GM12891 (cell line): ENCODE results near the gene SRP14.
"Not testable (repeated sequence)": the region's sequence is repeated elsewhere in the genome, so short reads cannot be mapped to it uniquely, and the experiment has no call there.

Source experiments
- PAX5 ChIP-seq: IDR thresholded peaks from 2 replicates; pipeline ENCODE4 v1.6.1; 2011; ENCODE audit warnings: low read length, moderate library complexity, mild to moderate bottlenecking; ENCODE audit not compliant: insufficient read depth, severe bottlenecking
- POLR2A ChIP-seq: IDR thresholded peaks from 2 replicates; pipeline ENCODE4 v1.6.1; 2011; ENCODE audit warnings: low read depth, low read length, control low read depth
- POLR2AphosphoS5 ChIP-seq: IDR thresholded peaks from 2 replicates; pipeline ENCODE4 v1.6.1; 2011; ENCODE audit warnings: low read depth, low read length, control low read depth
- POU2F2 ChIP-seq: IDR thresholded peaks from 2 replicates; pipeline ENCODE4 v1.6.1; 2011; ENCODE audit warnings: low read depth, mild to moderate bottlenecking, control low read depth, low read length, moderate library complexity
- SPI1 ChIP-seq: IDR thresholded peaks from 2 replicates; pipeline ENCODE4 v1.6.1; 2011; ENCODE audit warnings: low read depth, low read length, control low read depth
- TAF1 ChIP-seq: IDR thresholded peaks from 2 replicates; pipeline ENCODE4 v1.6.1; 2011; ENCODE audit warnings: low read depth, low read length, control low read depth

- not testable (repeated sequence) for TF ChIP-seq POLR2AphosphoS5, TAF1, POLR2A, SPI1, PAX5, POU2F2
Observed at GRCh38 chr15:39992953-39993352, 46.0 kb downstream of the SRP14 start.
